H1 (cell line): ENCODE data around the gene TXNDC11. TPM values are rescaled to one million over a fixed set of nuclear protein-coding genes. Genes with fewer than 3 reads are reported as not detected.

Experiments
- CTCF ChIA-PET: fragments of 300-600 bp; sonication (Branson Sonifier 250); formaldehyde crosslinking; loops from one replicate; lab custom pipeline; 2021; ENCODE audit not compliant: partially characterized antibody; lab: Charles Lee
- POLR2A ChIA-PET: fragments of 300-600 bp; sonication (Branson Sonifier 250); formaldehyde crosslinking; loops from one replicate; lab custom pipeline; 2021; ENCODE audit warnings: inconsistent platforms; ENCODE audit not compliant: partially characterized antibody; lab: Charles Lee
- DNase-seq, 2 experiments: peaks; one replicate each; pipeline versions ENCODE4 v3.0.0 to v3.0.0-alpha.2; 2010 to 2022; ENCODE audit warnings: low spot score in 2 of 2, low read depth in 1 of 2, mixed read lengths in 1 of 2
- FAIRE-seq: peaks from 2 replicates; lab custom pipeline; 2011; peaks lifted over from hg19 to GRCh38; lab: Jason Lieb, UNC
- H2AFZ ChIP-seq: 2 replicates; pipeline ENCODE4 v1.8.1; 2012; ENCODE audit warnings: low read length, inconsistent platforms
- H2AK5ac ChIP-seq: 2 replicates; pipeline ENCODE4 v1.6.1; 2013; ENCODE audit warnings: low read depth, low read length
- H2BK120ac ChIP-seq: replicated peaks from 2 replicates; pipeline ENCODE3; 2013; ENCODE audit warnings: low read depth, low read length, inconsistent platforms
- H2BK12ac ChIP-seq: 2 replicates; pipeline ENCODE4 v1.6.1; 2013; ENCODE audit warnings: low read depth, low read length
- H2BK15ac ChIP-seq: 2 replicates; pipeline ENCODE4 v1.6.1; 2013; ENCODE audit warnings: low read length
- H2BK20ac ChIP-seq: 2 replicates; pipeline ENCODE4 v1.6.1; 2013; ENCODE audit warnings: low read length
- H2BK5ac ChIP-seq: 2 replicates; pipeline ENCODE4 v1.6.1; 2013; ENCODE audit warnings: low read depth, low read length
- H3K14ac ChIP-seq: 2 replicates; pipeline ENCODE4 v1.6.1; 2013; ENCODE audit warnings: inconsistent platforms; ENCODE audit not compliant: insufficient read length
- H3K18ac ChIP-seq: 2 replicates; pipeline ENCODE4 v1.6.1; 2013; ENCODE audit warnings: low read length; ENCODE audit errors: extremely low read depth
- H3K23ac ChIP-seq: 2 replicates; pipeline ENCODE4 v1.6.1; 2013; ENCODE audit warnings: inconsistent platforms; ENCODE audit not compliant: insufficient read length
- H3K23me2 ChIP-seq: 2 replicates; pipeline ENCODE4 v1.6.1; 2013; ENCODE audit warnings: low read depth, low read length
- H3K27ac ChIP-seq: 2 replicates; pipeline ENCODE4 v1.6.1; 2011; ENCODE audit warnings: low read depth, low read length, inconsistent platforms
- H3K27me3 ChIP-seq, 4 experiments: replicated peaks in 1 of 4; 1 replicate in 1 of 4; 2 replicates in 3 of 4; pipeline versions ENCODE4 v1.6.1 to v1.8.1; 2011 to 2013; ENCODE audit warnings: low read length in 3 of 4, mild to moderate bottlenecking in 3 of 4, inconsistent platforms in 2 of 4, mixed read lengths in 2 of 4, moderate library complexity in 1 of 4; ENCODE audit not compliant: control insufficient read depth in 3 of 4, insufficient read depth in 3 of 4; ENCODE audit errors: extremely low read depth in 1 of 4
- H3K36me3 ChIP-seq, 4 experiments: 2 replicates each; pipeline versions ENCODE4 v1.6.1 to v1.8.1; 2011 to 2013; ENCODE audit warnings: mild to moderate bottlenecking in 4 of 4, low read length in 3 of 4, moderate library complexity in 2 of 4, control low read depth in 1 of 4, inconsistent platforms in 1 of 4; ENCODE audit not compliant: insufficient read depth in 4 of 4, control insufficient read depth in 2 of 4
- H3K4ac ChIP-seq: replicated peaks from 2 replicates; pipeline ENCODE3; 2013; ENCODE audit warnings: low read length, low read depth, mixed read lengths, inconsistent platforms; ENCODE audit not compliant: insufficient read length
- H3K4me1 ChIP-seq, 4 experiments: replicated peaks in 1 of 4; 1 replicate in 1 of 4; 2 replicates in 3 of 4; pipeline versions ENCODE4 v1.6.1 to v1.8.1; 2011 to 2013; ENCODE audit warnings: low read length in 3 of 4, inconsistent platforms in 2 of 4, mixed read lengths in 1 of 4; ENCODE audit not compliant: insufficient read depth in 4 of 4, control insufficient read depth in 3 of 4
- H3K4me2 ChIP-seq, 2 experiments: 2 replicates each; pipeline versions ENCODE4 v1.6.1 to v1.8.1; 2011 to 2013; ENCODE audit warnings: low read depth in 2 of 2, low read length in 2 of 2, control low read depth in 1 of 2, inconsistent platforms in 1 of 2, mild to moderate bottlenecking in 1 of 2; ENCODE audit not compliant: insufficient read depth in 1 of 2
- H3K4me3 ChIP-seq, 4 experiments: fragments of 200-600, 300-600 bp in 1 of 4; sonication (generic), shearing (Covaris generic), sonication (Bioruptor Twin) in 1 of 4; 2 replicates each; pipeline versions ENCODE4 v1.5.1 to v1.8.1; 2011 to 2016; ENCODE audit warnings: low read length in 4 of 4, low read depth in 3 of 4, control low read depth in 2 of 4, inconsistent platforms in 2 of 4, mild to moderate bottlenecking in 2 of 4, mixed read lengths in 1 of 4, moderate library complexity in 1 of 4; ENCODE audit not compliant: insufficient read depth in 2 of 4; ENCODE audit errors: extremely low read depth in 1 of 4
- H3K56ac ChIP-seq: replicated peaks from 2 replicates; pipeline ENCODE3; 2013; ENCODE audit warnings: low read depth, mild to moderate bottlenecking, mixed read lengths, low read length, inconsistent platforms; ENCODE audit not compliant: insufficient read length
- H3K79me1 ChIP-seq: 2 replicates; pipeline ENCODE4 v1.6.1; 2013; ENCODE audit warnings: low read depth, low read length, control low read depth
- H3K79me2 ChIP-seq, 2 experiments: 2 replicates each; pipeline versions ENCODE4 v1.6.1 to v1.8.1; 2012 to 2013; ENCODE audit warnings: low read length in 2 of 2, mild to moderate bottlenecking in 2 of 2, inconsistent platforms in 1 of 2; ENCODE audit not compliant: insufficient read depth in 2 of 2, control insufficient read depth in 1 of 2
- H3K9ac ChIP-seq, 4 experiments: replicated peaks in 1 of 4; 1 replicate in 1 of 4; 2 replicates in 3 of 4; pipeline versions ENCODE4 v1.6.1 to v1.8.1; 2011 to 2013; ENCODE audit warnings: low read depth in 3 of 4, low read length in 3 of 4, control low read depth in 2 of 4, mild to moderate bottlenecking in 2 of 4, moderate library complexity in 2 of 4, inconsistent platforms in 1 of 4; ENCODE audit errors: extremely low read depth in 1 of 4
- H3K9me3 ChIP-seq, 2 experiments: 2 replicates each; pipeline versions ENCODE4 v1.6.1 to v1.8.1; 2012 to 2013; ENCODE audit warnings: mild to moderate bottlenecking in 2 of 2, moderate library complexity in 2 of 2, control low read depth in 1 of 2, inconsistent platforms in 1 of 2, low read depth in 1 of 2, low read length in 1 of 2, mixed read lengths in 1 of 2; ENCODE audit not compliant: insufficient read depth in 2 of 2
- H4K20me1 ChIP-seq, 2 experiments: replicated peaks in 1 of 2; 2 replicates each; pipeline versions ENCODE3 to v1.8.1; 2011 to 2013; ENCODE audit warnings: inconsistent platforms in 2 of 2, low read length in 2 of 2, mild to moderate bottlenecking in 1 of 2; ENCODE audit not compliant: insufficient read depth in 2 of 2, control insufficient read depth in 1 of 2
- H4K5ac ChIP-seq: 2 replicates; pipeline ENCODE4 v1.6.1; 2013; ENCODE audit warnings: low read length, low read depth, mixed read lengths, inconsistent platforms; ENCODE audit not compliant: insufficient read length
- H4K8ac ChIP-seq: 2 replicates; pipeline ENCODE4 v1.8.0; 2013; ENCODE audit warnings: mild to moderate bottlenecking, moderate library complexity, low read length, inconsistent platforms; ENCODE audit not compliant: insufficient read depth; ENCODE audit errors: extremely low read depth
- H4K91ac ChIP-seq: replicated peaks from 2 replicates; pipeline ENCODE3; 2013; ENCODE audit warnings: low read length, mixed read lengths, inconsistent platforms; ENCODE audit not compliant: insufficient read length
- BCL11A ChIP-seq, 2 experiments: IDR thresholded peaks; one replicate each; pipeline ENCODE4 v1.6.1; 2011; ENCODE audit warnings: low read depth in 2 of 2, low read length in 2 of 2, mild to moderate bottlenecking in 2 of 2
- KDM4A ChIP-seq: IDR thresholded peaks from one replicate; pipeline ENCODE4 v1.7.1; 2012; ENCODE audit warnings: low read depth, mild to moderate bottlenecking, moderate library complexity, low read length, inconsistent platforms; ENCODE audit not compliant: severe bottlenecking
- NANOG ChIP-seq: IDR thresholded peaks from 2 replicates; pipeline ENCODE4 v1.6.1; 2011; ENCODE audit warnings: low read length, low read depth, mild to moderate bottlenecking, inconsistent platforms; ENCODE audit not compliant: insufficient read depth, poor library complexity, severe bottlenecking
- SUZ12 ChIP-seq: fragments of 200-600 bp; sonication (generic); IDR thresholded peaks from 2 replicates; pipeline ENCODE4 v1.6.1; 2012; ENCODE audit warnings: mild to moderate bottlenecking, inconsistent platforms, low read length, moderate library complexity, mixed read lengths
- WGBS, 2 experiments: shearing (Covaris generic) in 1 of 2; methylation state at CpG; one replicate each; pipeline versions ENCODE4 v1.1.6 to v1.1.7; 2013 to 2015; ENCODE audit warnings: low lambda C conversion rate in 2 of 2, mixed read lengths in 2 of 2, inconsistent platforms in 1 of 2, low coverage in 1 of 2, missing lambda C conversion rate in 1 of 2; ENCODE audit not compliant: insufficient replicate concordance in 2 of 2, insufficient coverage in 1 of 2, insufficient read length in 1 of 2; ENCODE audit errors: extremely low coverage in 1 of 2, missing lambda C conversion rate in 1 of 2; 5-methylcytosine and 5-hydroxymethylcytosine counted together
- polyA plus RNA-seq, 7 experiments: library from polyadenylated mRNA; depleted of rRNA in 3 of 7; stranded (reverse) in 5 of 7; unstranded in 2 of 7; fragments of >200 nt in 5 of 7; fragments of 200-250 nt in 2 of 7; gene quantifications; 1 replicate in 5 of 7; 2 replicates in 1 of 7; 4 replicates in 1 of 7; pipeline versions ENCODE4 v1.2.1 to v1.2.3, GENCODE V29; 2011 to 2013; ENCODE audit warnings: missing spikeins in 2 of 7, mixed read lengths in 2 of 7
- total RNA-seq: library from RNA; stranded (reverse); fragmentation: NEBNext Ultra II Directional; extraction: Animal tissue kit (Norgen Biotek cat#: 25700); gene quantifications from 2 replicates; pipeline ENCODE4 v1.2.1, GENCODE V29; 2021
- TF ChIP-seq, protein P1 (sequence below): IDR thresholded peaks from 2 replicates; pipeline ENCODE4 v1.6.1; 2011; ENCODE audit warnings: low read depth, mild to moderate bottlenecking, low read length; ENCODE audit not compliant: insufficient read depth

Gene TXNDC11
- total and polyA plus RNA-seq, 2 of the 8 experiments (the other 6 are each of a cell fraction or from before 2014, with no cell fraction given) = 13.5 to 13.8 TPM

DNA sequence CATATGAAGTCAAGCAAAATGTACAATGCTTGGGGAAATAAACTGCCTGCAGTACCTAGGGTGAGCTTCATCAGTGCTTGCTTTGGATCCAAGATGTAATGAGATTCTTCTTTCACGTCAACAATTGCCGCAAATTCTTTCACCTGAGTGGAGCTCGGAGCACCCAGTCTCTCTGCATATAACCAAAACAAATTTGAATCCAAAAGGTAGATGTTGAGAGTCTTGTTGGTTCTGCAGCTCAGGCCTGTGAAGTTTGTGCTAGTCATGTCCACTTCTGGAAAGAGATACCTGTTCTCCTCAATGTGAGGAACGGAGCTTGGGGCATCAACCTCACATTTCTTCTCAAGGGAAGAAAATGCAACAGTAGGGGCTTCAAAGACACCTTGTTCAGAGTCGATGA, 51.4 kb downstream of the TXNDC11 start:
- Histone ChIP-seq H2BK5ac (no peak overlapping the region), H3K23ac (no peak overlapping the region), H2AFZ (no peak overlapping the region), H3K79me1 (peaks cover 5% of the 10 kb centered on the region)
- no peak for DNase-seq
- TF ChIP-seq, protein P1, sequence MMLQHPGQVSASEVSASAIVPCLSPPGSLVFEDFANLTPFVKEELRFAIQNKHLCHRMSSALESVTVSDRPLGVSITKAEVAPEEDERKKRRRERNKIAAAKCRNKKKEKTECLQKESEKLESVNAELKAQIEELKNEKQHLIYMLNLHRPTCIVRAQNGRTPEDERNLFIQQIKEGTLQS = no peak
- TF ChIP-seq SUZ12 (no peak), BCL11A (IDR thresholded peaks at IDR 0.05; ENCODE audit: low read depth in 2 of 2, low read length in 2 of 2) (no peak), NANOG (no peak), KDM4A (no peak)
- TF ChIP-seq, all 59 proteins: peak for 0
- Histone ChIP-seq H3K23me2 (no peaks in the 10 kb centered on the region), H3K27me3 (no peaks in the 10 kb centered on the region), H4K91ac (no peak overlapping the region), H4K20me1 (no peaks in the 10 kb centered on the region), H2BK15ac (no peak overlapping the region), H2BK12ac (no peak overlapping the region), H3K56ac (no peak overlapping the region), H3K4me1 (no peaks in the 10 kb centered on the region), H3K14ac (no peak overlapping the region), H4K8ac (no peak overlapping the region), H2BK20ac (no peak overlapping the region), H2AK5ac (no peak overlapping the region), H3K4me3 (no peak overlapping the region), H3K79me2 (no peaks in the 10 kb centered on the region), H4K5ac (no peak overlapping the region), H3K9me3 (no peaks in the 10 kb centered on the region), H3K36me3 (peaks cover 0 to 20% (median 9%) of the 10 kb centered on the region in 4 experiments; a peak in 6 of 8 replicates), H3K27ac (no peak overlapping the region), H3K4ac (no peak overlapping the region), H3K9ac (no peak overlapping the region), H3K4me2 (no peak overlapping the region), H2BK120ac (no peak overlapping the region), H3K18ac (no peak overlapping the region)
- no peak for FAIRE-seq
- ChIA-PET CTCF (interaction anchor here (0.8 to 1.7 kb wide), 5 partner anchors 14 to 306 kb away, joined by 3 to 5 read pairs (median 4); no protein-coding TSS in a partner anchor), POLR2A (interaction anchor here (1.2 to 1.8 kb wide), 3 partner anchors 13 to 51 kb away, joined by 4 to 6 read pairs (median 5); partner anchors contain the start of gene TXNDC11)
- 89% methylated on average over 5 of the region's 5 CpGs; no CpG with 5 or more reads in 1 of the 2 experiments for WGBS, 2 experiments
